SK-N-SH (cell line): ENCODE measurements around the gene F2. TPM values are rescaled to one million over a fixed set of nuclear protein-coding genes. Genes with fewer than 3 reads are reported as not detected.

Experiments used
- CTCF ChIA-PET: fragments of 300-600, 350-600 bp; formaldehyde crosslinking; extraction: SDS; loops from one replicate; lab custom pipeline; 2021; lab: Yijun Ruan, JAX
- POLR2A ChIA-PET: fragments of 350-600 bp; sonication (Branson Sonifier 250); formaldehyde crosslinking; extraction: SDS; loops from one replicate; lab custom pipeline; 2020; ENCODE audit warnings: antibody characterized with exemption, inconsistent platforms; lab: Yijun Ruan, JAX
- DNase-seq: peaks from one replicate; pipeline ENCODE4 v3.0.0; 2012
- H2AFZ ChIP-seq: fragments of 200-600 bp; sonication (generic); 2 replicates; pipeline ENCODE4 v1.8.1; 2016; ENCODE audit warnings: antibody characterized with exemption, mild to moderate bottlenecking, low read depth
- H3F3A ChIP-seq: fragments of 200-600 bp; sonication (generic); replicated peaks from 2 replicates; pipeline ENCODE3; 2016; ENCODE audit warnings: antibody characterized with exemption, mild to moderate bottlenecking; ENCODE audit not compliant: insufficient read depth
- H3K27ac ChIP-seq, 2 experiments: fragments of 200-500 bp in 1 of 2; fragments of 200-600 bp in 1 of 2; sonication (Bioruptor generic) in 1 of 2; sonication (generic), shearing (Covaris generic) in 1 of 2; 2 replicates each; pipeline versions ENCODE4 v1.5.1 to v1.6.1; 2014 to 2016; ENCODE audit warnings: low read depth in 2 of 2, inconsistent platforms in 1 of 2, low read length in 1 of 2, mild to moderate bottlenecking in 1 of 2, mixed read lengths in 1 of 2
- H3K27me3 ChIP-seq: fragments of 200-600 bp; sonication (generic), shearing (Covaris generic); 2 replicates; pipeline ENCODE4 v1.6.1; 2016; ENCODE audit warnings: mixed run types; ENCODE audit not compliant: insufficient read depth
- H3K36me3 ChIP-seq, 2 experiments: fragments of 200-500 bp in 1 of 2; fragments of 200-600 bp in 1 of 2; sonication (Bioruptor generic) in 1 of 2; sonication (generic) in 1 of 2; replicated peaks in 1 of 2; 2 replicates each; pipeline versions ENCODE3 to v1.5.1; 2014 to 2016; ENCODE audit warnings: low read length in 1 of 2, mild to moderate bottlenecking in 1 of 2; ENCODE audit not compliant: insufficient read depth in 2 of 2, control insufficient read depth in 1 of 2
- H3K4me1 ChIP-seq, 2 experiments: fragments of 200-500 bp in 1 of 2; fragments of 200-600 bp in 1 of 2; sonication (Bioruptor generic) in 1 of 2; sonication (generic), shearing (Covaris generic) in 1 of 2; 2 replicates each; pipeline versions ENCODE4 v1.5.1 to v1.6.1; 2014 to 2016; ENCODE audit warnings: low read depth in 1 of 2, low read length in 1 of 2, mixed run types in 1 of 2; ENCODE audit not compliant: insufficient read depth in 2 of 2, control insufficient read depth in 1 of 2
- H3K4me2 ChIP-seq: fragments of 200-600 bp; sonication (generic), shearing (Covaris generic); 2 replicates; pipeline ENCODE4 v1.6.1; 2017; ENCODE audit warnings: mixed run types
- H3K4me3 ChIP-seq, 2 experiments: fragments of 200-500 bp in 1 of 2; fragments of 200-600 bp in 1 of 2; sonication (Bioruptor generic) in 1 of 2; sonication (generic), shearing (Covaris generic) in 1 of 2; 2 replicates each; pipeline versions ENCODE4 v1.5.1 to v1.8.1; 2014 to 2016; ENCODE audit warnings: low read depth in 2 of 2, inconsistent platforms in 1 of 2, low read length in 1 of 2, mild to moderate bottlenecking in 1 of 2, mixed read lengths in 1 of 2, moderate library complexity in 1 of 2
- H3K79me2 ChIP-seq: fragments of 200-600 bp; sonication (generic); 2 replicates; pipeline ENCODE4 v1.8.1; 2017; ENCODE audit warnings: mild to moderate bottlenecking; ENCODE audit not compliant: insufficient read depth
- H3K9ac ChIP-seq: fragments of 200-600 bp; sonication (generic); 2 replicates; pipeline ENCODE4 v1.6.1; 2017; ENCODE audit warnings: mixed run types
- H3K9me2 ChIP-seq: fragments of 200-600 bp; sonication (generic); 2 replicates; pipeline ENCODE4 v1.6.1; 2017; ENCODE audit warnings: mixed run types
- H3K9me3 ChIP-seq: fragments of 200-600 bp; sonication (generic); 2 replicates; pipeline ENCODE4 v1.6.1; 2017; ENCODE audit warnings: mixed run types, mild to moderate bottlenecking, moderate library complexity
- H4K20me1 ChIP-seq: fragments of 200-600 bp; sonication (generic); 2 replicates; pipeline ENCODE4 v1.6.1; 2017; ENCODE audit warnings: mild to moderate bottlenecking, mixed run types; ENCODE audit not compliant: insufficient read depth
- CHD2 ChIP-seq: fragments of 150-350 bp; IDR thresholded peaks from 2 replicates; pipeline ENCODE4 v1.6.1; 2018; ENCODE audit warnings: low read length; ENCODE audit not compliant: partially characterized antibody
- ELF1 ChIP-seq: IDR thresholded peaks from 2 replicates; pipeline ENCODE4 v1.4.0; 2012
- EZH2phosphoT487 ChIP-seq: fragments of 200-600 bp; sonication (generic); IDR thresholded peaks from 2 replicates; pipeline ENCODE4 v1.6.1; 2017; ENCODE audit warnings: low read depth, mixed run types, mild to moderate bottlenecking, antibody characterized with exemption, moderate library complexity, borderline replicate concordance
- GABPA ChIP-seq: IDR thresholded peaks from 2 replicates; pipeline ENCODE4 v1.4.0; 2012; ENCODE audit warnings: low read depth, mild to moderate bottlenecking
- JUND ChIP-seq: IDR thresholded peaks from 2 replicates; pipeline ENCODE4 v1.4.0; 2012
- RAD21 ChIP-seq: IDR thresholded peaks from 2 replicates; pipeline ENCODE4 v1.6.1; 2012; ENCODE audit warnings: mild to moderate bottlenecking, low read length
- RCOR1 ChIP-seq: fragments of 150-350 bp; IDR thresholded peaks from 2 replicates; pipeline ENCODE4 v1.6.1; 2017; ENCODE audit warnings: antibody characterized with exemption, low read length
- REST ChIP-seq: IDR thresholded peaks from 2 replicates; pipeline ENCODE4 v1.6.1; 2012; ENCODE audit warnings: mild to moderate bottlenecking, low read depth, low read length, moderate library complexity
- RXRA ChIP-seq: IDR thresholded peaks from 2 replicates; pipeline ENCODE4 v1.4.0; 2012; ENCODE audit warnings: low read depth, mild to moderate bottlenecking, borderline replicate concordance
- SMC3 ChIP-seq: IDR thresholded peaks from 2 replicates; pipeline ENCODE4 v1.6.1; 2012; ENCODE audit warnings: low read depth, low read length, improper control_type of control experiment
- TAF1 ChIP-seq: IDR thresholded peaks from 2 replicates; pipeline ENCODE4 v1.6.1; 2012; ENCODE audit warnings: low read depth, mild to moderate bottlenecking, low read length, moderate library complexity, borderline replicate concordance
- USF1 ChIP-seq: IDR thresholded peaks from 2 replicates; pipeline ENCODE4 v1.4.0; 2012; ENCODE audit warnings: low read depth, borderline replicate concordance
- ZBTB33 ChIP-seq: IDR thresholded peaks from 2 replicates; pipeline ENCODE4 v1.4.0; 2012; ENCODE audit warnings: low read depth, borderline replicate concordance
- WGBS: methylation state at CpG from one replicate; pipeline ENCODE4 v1.1.6; 2017; ENCODE audit warnings: low lambda C conversion rate; 5-methylcytosine and 5-hydroxymethylcytosine counted together
- polyA plus RNA-seq, 3 experiments: library from polyadenylated mRNA; depleted of rRNA; stranded (reverse); fragments of >200 nt; gene quantifications; 2 replicates each; pipeline ENCODE4 v1.2.3, GENCODE V29; 2012

Gene F2
- polyA plus RNA-seq, 1 of the 3 experiments (the other 2 are of a cell fraction) = 0.07 TPM

GRCh38 chr11:46725338-46726205 lies 6.6 kb downstream of the F2 start:
- no peak for DNase-seq
- Histone ChIP-seq H3K4me2 (no peak overlapping the region), H3K9me2 (no peaks in the 10 kb centered on the region)

GRCh38 chr11:46726206-46726862 lies 7.3 kb downstream of the F2 start:
- WGBS = 84% methylated on average over 18 of the region's 26 CpGs
- no peak overlapping the region for H3K4me2 ChIP-seq
- no peak for DNase-seq
- no peaks in the 10 kb centered on the region for H3K36me3 ChIP-seq
- ChIA-PET POLR2A (no interaction called here), CTCF (no interaction called here)
- no peaks in the 10 kb centered on the region for H4K20me1 ChIP-seq
- H3F3A ChIP-seq = no peaks in the 10 kb centered on the region
- no peak overlapping the region for H3K9ac ChIP-seq
- H3K27ac ChIP-seq = no peak overlapping the region
- no peaks in the 10 kb centered on the region for H3K79me2 ChIP-seq
- H3K9me3 ChIP-seq = no peaks in the 10 kb centered on the region
- no peaks in the 10 kb centered on the region for H3K4me1 ChIP-seq
- no peak overlapping the region for H3K4me3 ChIP-seq
- TF ChIP-seq ELF1 (no peak), ZBTB33 (no peak), EZH2phosphoT487 (no peak), RAD21 (no peak), GABPA (no peak), RCOR1 (no peak), TAF1 (no peak), REST (no peak), CHD2 (no peak), SMC3 (no peak)
- no peak overlapping the region for H2AFZ ChIP-seq
- H3K27me3 ChIP-seq = no peaks in the 10 kb centered on the region
- no peaks in the 10 kb centered on the region for H3K9me2 ChIP-seq

More at GRCh38 chr11:46725338-46726205, 6.6 kb downstream of the F2 start:
- TF ChIP-seq GABPA (no peak), JUND (no peak), RXRA (no peak), CHD2 (no peak), USF1 (no peak)
- Histone ChIP-seq H3K79me2 (no peaks in the 10 kb centered on the region), H3K4me3 (no peak overlapping the region), H3K4me1 (no peaks in the 10 kb centered on the region), H3K27ac (no peak overlapping the region), H3K36me3 (no peaks in the 10 kb centered on the region), H3F3A (no peaks in the 10 kb centered on the region), H2AFZ (no peak overlapping the region), H3K9me3 (no peaks in the 10 kb centered on the region), H4K20me1 (no peaks in the 10 kb centered on the region), H3K27me3 (no peaks in the 10 kb centered on the region), H3K9ac (no peak overlapping the region)
- ChIA-PET POLR2A (no interaction called here), CTCF (interaction anchor here (1.3 kb wide), 1 partner anchor 11 kb away, joined by 3 read pairs; no protein-coding TSS in a partner anchor)
- WGBS = 89% methylated on average over 15 of the region's 19 CpGs
